Vagina (tissue), 2 donors: ENCODE data around the gene WNT7B.

ENCODE experiments used
- CTCF ChIP-seq, 3 experiments: fragments of 450-650 bp in 2 of 3; fragments of 200-600 bp in 1 of 3; sonication (generic) in 1 of 3; IDR thresholded peaks; one replicate each; pipeline ENCODE4 v1.5.1; 2017 to 2019; ENCODE audit warnings: antibody characterized with exemption in 3 of 3, mild to moderate bottlenecking in 2 of 3, moderate library complexity in 2 of 3
- POLR2A ChIP-seq, 2 donors: fragments of 450-650 bp; IDR thresholded peaks; one replicate each; pipeline ENCODE4 v1.6.1; 2017; ENCODE audit warnings: antibody characterized with exemption in 2 of 2, mild to moderate bottlenecking in 2 of 2, moderate library complexity in 2 of 2
- POLR2AphosphoS5 ChIP-seq, 2 donors: sonication (generic); formaldehyde crosslinking; IDR thresholded peaks; one replicate each; pipeline ENCODE4 v1.9.0; 2017; ENCODE audit warnings: antibody characterized with exemption in 2 of 2, mild to moderate bottlenecking in 2 of 2, low read depth in 1 of 2; ENCODE audit not compliant: insufficient read depth in 1 of 2

GRCh38 chr22:45934168-45934564 is 42.8 kb downstream of the WNT7B start:
- TF ChIP-seq POLR2A (IDR thresholded peaks at IDR 0.05) (no peak), CTCF (IDR thresholded peaks at IDR 0.05) (no peak), POLR2AphosphoS5 (IDR thresholded peaks at IDR 0.05; ENCODE audit: insufficient read depth in 1 of 2, low read depth in 1 of 2) (no peak)
